Right lobe of liver (tissue), 4 donors: ENCODE data around the gene IL25.
"Not testable (repeated sequence)": the region's sequence is repeated elsewhere in the genome, so short reads cannot be mapped to it uniquely, and the experiment has no call there.

Experiments used
- CTCF ChIP-seq, 4 donors: fragments of 200-600 bp in 3 of 4; fragments of 450-650 bp in 1 of 4; IDR thresholded peaks; one replicate each; pipeline versions ENCODE4 v1.5.1 to v1.8.0; 2016 to 2022; ENCODE audit warnings: antibody characterized with exemption in 4 of 4, mild to moderate bottlenecking in 2 of 4
- POLR2A ChIP-seq: fragments of 450-650 bp; IDR thresholded peaks from one replicate; pipeline ENCODE4 v1.6.1; 2017; ENCODE audit warnings: antibody characterized with exemption, mild to moderate bottlenecking
- donor health status: DM: no; HTN: no; CAD: no.
- donor health status: DM: no; HTN: no; CAD: no.
- donor health status: DM: no; HTN: yes; CAD: no.

- TF ChIP-seq CTCF (IDR thresholded peaks at IDR 0.05); POLR2A: not testable (repeated sequence)
Measured at GRCh38 chr14:23425798-23426197, 53.2 kb downstream of the IL25 start.
